ENCODE measurements around the gene EXTL2. TPM values are rescaled to one million over a fixed set of nuclear protein-coding genes. Genes with fewer than 3 reads are reported as not detected.

The EXTL2 gene
- total RNA-seq, 1 experiment from 2014 or later: 21.1 TPM

DNA sequence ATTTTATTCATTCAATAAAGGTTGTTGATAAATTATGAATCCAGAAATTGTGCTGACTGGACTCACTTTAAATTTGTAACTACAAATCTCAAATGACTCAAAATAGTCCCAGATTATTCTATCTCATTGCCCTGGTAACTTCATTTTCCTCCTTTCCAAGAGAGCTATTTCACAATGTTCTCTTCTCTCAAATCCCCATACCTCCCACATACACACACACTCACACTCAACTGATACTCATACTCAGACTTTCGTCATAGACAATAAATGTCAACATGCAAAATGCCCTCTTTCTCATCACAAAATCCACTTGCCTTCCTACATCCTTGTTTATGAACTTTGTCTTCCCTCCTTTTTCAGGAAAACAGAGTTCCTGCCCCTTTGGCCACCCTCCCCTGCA, 33.3 kb downstream of the EXTL2 start:
- H3K4me3 ChIP-seq (replicated peaks in 1 of 2; ENCODE audit: low read depth in 1 of 2, low read length in 2 of 2): no peak overlapping the region
- ChIA-PET POLR2A (no interaction called here), CTCF (interaction anchor here (1.5 kb wide), 1 partner anchor 398 kb away, joined by 3 read pairs; no protein-coding TSS in a partner anchor), RAD21 (ENCODE audit: low non-redundant PET in 1 of 2, low total read pairs in 2 of 2, uncharacterized antibody in 2 of 2, unreplicated experiment in 2 of 2) (no interaction called here)
- H3K36me3 ChIP-seq (ENCODE audit: control insufficient read depth in 1 of 2, insufficient read depth in 2 of 2, low read length in 2 of 2): no peaks in the 10 kb centered on the region
- no peaks in the 10 kb centered on the region for H3K9me2 ChIP-seq (ENCODE audit: insufficient read depth)
- H3K4me2 ChIP-seq (ENCODE audit: low read length): no peak overlapping the region
- H3K27ac ChIP-seq (ENCODE audit: low read depth, low read length): no peak overlapping the region
- DNase-seq (ENCODE audit: low read depth, low spot score): no peak
- H3K27me3 ChIP-seq (ENCODE audit: insufficient read depth, low read length): no peaks in the 10 kb centered on the region
- no peak overlapping the region for H3K9ac ChIP-seq (ENCODE audit: low read length)
- no peak for ATAC-seq
- peaks cover 2 to 6% of the 10 kb centered on the region in 2 experiments; a peak in 2 of 4 replicates for H3K4me1 ChIP-seq (ENCODE audit: control insufficient read depth in 1 of 2, insufficient read depth in 2 of 2, low read length in 2 of 2)
- H3K79me2 ChIP-seq (ENCODE audit: insufficient read depth, low read length): no peaks in the 10 kb centered on the region
- no peaks in the 10 kb centered on the region for H3K9me3 ChIP-seq (ENCODE audit: control insufficient read depth in 1 of 2, insufficient read depth in 1 of 2, low read depth in 1 of 2, low read length in 2 of 2)
- H4K20me1 ChIP-seq (ENCODE audit: insufficient read depth): no peaks in the 10 kb centered on the region
- intact Hi-C loops (cut with micrococcal nuclease): no loop called here
- no peak overlapping the region for H2AFZ ChIP-seq (ENCODE audit: low read depth, low read length, poor library complexity, severe bottlenecking)
- TF ChIP-seq ELF1 (IDR thresholded peaks at IDR 0.05; ENCODE audit: borderline replicate concordance, low read depth) (no peak), CBX3 (IDR thresholded peaks at IDR 0.05; ENCODE audit: low read depth) (no peak), YY1 (IDR thresholded peaks at IDR 0.05; ENCODE audit: extremely low read depth, insufficient replicate concordance, low read depth, low read length) (no peak), TCF7L2 (IDR thresholded peaks at IDR 0.05; ENCODE audit: borderline replicate concordance, extremely low read depth, insufficient read depth, insufficient read length) (no peak), SIN3A (IDR thresholded peaks at IDR 0.05; ENCODE audit: low read depth) (no peak), JUND (IDR thresholded peaks at IDR 0.05) (no peak), SP1 (IDR thresholded peaks at IDR 0.05; ENCODE audit: low read depth) (no peak), SRF (IDR thresholded peaks at IDR 0.05; ENCODE audit: low read depth) (no peak), FOSL1 (IDR thresholded peaks at IDR 0.05; ENCODE audit: low read depth) (no peak), POLR2A (IDR thresholded peaks at IDR 0.05; ENCODE audit: borderline replicate concordance, extremely low read depth, insufficient read depth, insufficient read length) (no peak), EZH2phosphoT487 (IDR thresholded peaks at IDR 0.05; ENCODE audit: borderline replicate concordance) (no peak), EGR1 (IDR thresholded peaks at IDR 0.05; ENCODE audit: low read depth) (no peak), EZH2 (IDR thresholded peaks at IDR 0.05) (no peak), RAD21 (IDR thresholded peaks at IDR 0.05; ENCODE audit: low read depth) (no peak)
- TF ChIP-seq, protein P1, sequence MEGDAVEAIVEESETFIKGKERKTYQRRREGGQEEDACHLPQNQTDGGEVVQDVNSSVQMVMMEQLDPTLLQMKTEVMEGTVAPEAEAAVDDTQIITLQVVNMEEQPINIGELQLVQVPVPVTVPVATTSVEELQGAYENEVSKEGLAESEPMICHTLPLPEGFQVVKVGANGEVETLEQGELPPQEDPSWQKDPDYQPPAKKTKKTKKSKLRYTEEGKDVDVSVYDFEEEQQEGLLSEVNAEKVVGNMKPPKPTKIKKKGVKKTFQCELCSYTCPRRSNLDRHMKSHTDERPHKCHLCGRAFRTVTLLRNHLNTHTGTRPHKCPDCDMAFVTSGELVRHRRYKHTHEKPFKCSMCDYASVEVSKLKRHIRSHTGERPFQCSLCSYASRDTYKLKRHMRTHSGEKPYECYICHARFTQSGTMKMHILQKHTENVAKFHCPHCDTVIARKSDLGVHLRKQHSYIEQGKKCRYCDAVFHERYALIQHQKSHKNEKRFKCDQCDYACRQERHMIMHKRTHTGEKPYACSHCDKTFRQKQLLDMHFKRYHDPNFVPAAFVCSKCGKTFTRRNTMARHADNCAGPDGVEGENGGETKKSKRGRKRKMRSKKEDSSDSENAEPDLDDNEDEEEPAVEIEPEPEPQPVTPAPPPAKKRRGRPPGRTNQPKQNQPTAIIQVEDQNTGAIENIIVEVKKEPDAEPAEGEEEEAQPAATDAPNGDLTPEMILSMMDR (IDR thresholded peaks at IDR 0.05 in 2 of 3, conservative IDR thresholded peaks at IDR 0.05 in 1 of 3; ENCODE audit: borderline replicate concordance in 1 of 3, insufficient read depth in 1 of 3, low read depth in 2 of 3, low read length in 2 of 3): no peak
- TF ChIP-seq, protein P2, sequence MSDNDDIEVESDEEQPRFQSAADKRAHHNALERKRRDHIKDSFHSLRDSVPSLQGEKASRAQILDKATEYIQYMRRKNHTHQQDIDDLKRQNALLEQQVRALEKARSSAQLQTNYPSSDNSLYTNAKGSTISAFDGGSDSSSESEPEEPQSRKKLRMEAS (IDR thresholded peaks at IDR 0.05): no peak
- no TSS peak for BruUV-seq (replicated peaks)
